ENCODE measurements around the gene ANGEL2. TPM values are rescaled to one million over a fixed set of nuclear protein-coding genes. Genes with fewer than 3 reads are reported as not detected.

ANGEL2 gene
- total RNA-seq, 8 experiments from 2014 or later = 37.3 to 72.6 (median 42.2) TPM

DNA sequence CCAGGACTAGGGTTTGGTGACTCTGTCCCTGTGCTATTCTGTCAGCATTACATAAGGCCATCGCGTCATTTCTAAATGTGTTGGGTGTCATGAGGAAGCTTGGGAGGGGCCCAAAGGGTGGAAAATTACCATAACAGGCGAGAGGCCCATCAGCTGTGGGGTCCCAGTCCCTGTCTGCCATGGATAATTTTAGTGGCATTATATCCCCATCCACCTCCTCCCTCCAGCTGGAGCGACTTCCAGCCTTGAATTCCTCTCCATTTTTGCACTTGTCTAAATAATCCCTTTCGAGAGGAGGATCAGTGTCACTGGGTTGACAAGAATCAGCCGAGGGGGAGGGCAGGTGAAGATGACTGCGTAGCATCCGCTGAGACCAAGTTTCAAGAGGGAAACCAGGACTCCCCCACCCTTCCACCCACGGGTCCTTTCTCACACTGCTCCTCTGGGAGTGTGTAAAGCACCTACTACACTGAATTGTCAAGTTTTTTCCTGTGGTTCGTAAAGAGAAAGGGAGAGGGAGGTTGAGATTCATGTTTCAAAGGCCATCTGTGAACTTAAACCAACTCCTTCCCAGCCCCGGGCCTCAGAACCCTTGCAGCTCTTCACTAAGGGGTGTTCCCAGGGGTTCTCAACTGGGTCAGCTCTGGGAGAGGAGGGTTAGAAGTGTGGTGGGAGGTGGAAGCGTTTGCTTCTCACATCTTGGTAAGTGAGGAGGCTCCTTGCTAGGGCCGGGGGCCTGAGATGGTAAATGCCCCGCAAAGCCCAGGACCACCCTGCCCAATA is 36.1 kb downstream of the ANGEL2 start:
- Histone ChIP-seq H3K27ac (no peak overlapping the region), H3K4me3 (no peak overlapping the region), H3K4me1 (replicated peaks in 1 of 2) (peaks cover 7 to 10% of the 10 kb centered on the region in 2 donors)
- 0 to 96% (median 85%) methylated on average over 1 to 13 of the region's 14 CpGs; no CpG with 5 or more reads in 1 of the 10 experiments for WGBS, 10 experiments
- in situ Hi-C loops (cut with MboI; ENCODE audit: low pct_unique_long_range_greater_than_20kb in 2 of 9, low sequenced_read_pairs in 9 of 9, unreplicated experiment in 9 of 9) = loop anchor here in 4 of 9 experiments (25.0 kb wide), 4 partner anchors 167 to 517 kb away; no protein-coding TSS in a partner anchor
- no peak for ATAC-seq (replicated peaks in 6 of 8)

DNA sequence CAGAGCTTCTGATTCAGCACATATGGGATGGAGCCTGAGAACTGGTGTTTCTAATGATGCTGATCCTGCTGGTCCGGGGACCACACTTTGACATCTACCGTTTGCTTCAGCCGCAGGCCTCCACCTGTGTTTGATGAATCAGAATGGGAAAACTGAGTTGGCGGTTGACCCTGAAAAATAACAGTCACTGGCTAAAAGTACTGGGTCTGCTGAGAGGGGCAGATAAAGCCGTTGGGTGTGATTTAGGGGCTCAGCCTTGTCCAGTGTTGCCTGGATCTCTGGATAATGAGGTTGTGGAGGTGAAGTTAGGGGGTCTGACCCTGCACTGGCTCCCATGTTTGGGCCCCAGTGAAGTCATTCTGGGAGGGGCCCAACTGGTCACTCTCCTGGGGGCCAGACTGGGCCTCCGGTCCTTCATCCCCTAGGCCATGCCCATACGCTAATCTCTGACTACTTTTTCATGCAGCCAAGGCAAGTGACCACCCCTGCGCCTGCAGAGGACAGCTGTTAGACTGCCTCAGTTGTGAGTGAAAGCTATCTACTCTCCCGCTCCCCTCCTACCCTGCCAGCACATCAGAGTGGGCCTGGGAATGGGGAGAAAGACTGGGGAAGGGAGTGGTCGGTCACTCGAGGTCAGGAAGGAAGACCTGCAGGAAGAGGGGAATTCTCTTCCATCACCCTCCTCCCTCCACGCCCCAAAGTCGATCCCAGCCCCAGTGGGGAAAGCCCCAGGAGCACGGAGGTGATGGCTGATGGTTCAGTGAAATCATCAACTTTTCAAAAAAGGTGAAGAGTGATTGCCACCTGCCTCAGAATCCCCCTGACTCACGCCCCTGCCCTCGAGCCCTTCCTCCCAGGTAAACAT is 37.7 kb downstream of the ANGEL2 start:
- no peak overlapping the region for H3K4me3 ChIP-seq
- H3K27ac ChIP-seq = no peak overlapping the region
- in situ Hi-C loops (cut with MboI; ENCODE audit: low pct_unique_long_range_greater_than_20kb in 2 of 9, low sequenced_read_pairs in 9 of 9, unreplicated experiment in 9 of 9) = loop anchor here in 4 of 9 experiments (25.0 kb wide), 4 partner anchors 166 to 516 kb away; no protein-coding TSS in a partner anchor
- WGBS, 10 experiments = 68 to 100% (median 80%) methylated on average over 1 to 13 of the region's 16 CpGs; no CpG with 5 or more reads in 1 of the 10 experiments
- H3K4me1 ChIP-seq (replicated peaks in 1 of 2) = peaks cover 7 to 10% of the 10 kb centered on the region in 2 donors
- ATAC-seq (replicated peaks in 6 of 8) = no peak

DNA sequence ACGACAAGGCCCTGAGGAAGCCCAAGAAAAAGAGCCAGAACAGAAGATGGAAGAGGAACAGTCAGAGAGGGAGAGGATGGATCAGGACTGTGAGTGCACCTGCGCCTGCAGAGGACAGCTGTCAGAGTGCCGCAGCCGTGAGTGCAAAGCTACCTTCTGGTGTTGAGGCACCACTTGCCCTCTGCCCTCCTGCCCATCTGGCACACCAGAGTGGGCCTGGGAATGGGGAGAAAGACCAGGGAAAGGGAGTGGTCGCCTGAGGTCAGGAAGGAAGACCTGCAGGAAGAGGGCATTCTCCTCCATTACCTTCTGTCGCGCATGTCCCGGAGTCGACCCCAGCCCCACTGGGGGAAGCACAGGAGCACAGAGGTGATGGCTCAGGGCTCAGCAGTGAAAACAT is 39.1 kb downstream of the ANGEL2 start:
- WGBS, 10 experiments = 85 to 100% (median 94%) methylated on average over 1 to 7 of the region's 9 CpGs; no CpG with 5 or more reads in 4 of the 10 experiments

DNA sequence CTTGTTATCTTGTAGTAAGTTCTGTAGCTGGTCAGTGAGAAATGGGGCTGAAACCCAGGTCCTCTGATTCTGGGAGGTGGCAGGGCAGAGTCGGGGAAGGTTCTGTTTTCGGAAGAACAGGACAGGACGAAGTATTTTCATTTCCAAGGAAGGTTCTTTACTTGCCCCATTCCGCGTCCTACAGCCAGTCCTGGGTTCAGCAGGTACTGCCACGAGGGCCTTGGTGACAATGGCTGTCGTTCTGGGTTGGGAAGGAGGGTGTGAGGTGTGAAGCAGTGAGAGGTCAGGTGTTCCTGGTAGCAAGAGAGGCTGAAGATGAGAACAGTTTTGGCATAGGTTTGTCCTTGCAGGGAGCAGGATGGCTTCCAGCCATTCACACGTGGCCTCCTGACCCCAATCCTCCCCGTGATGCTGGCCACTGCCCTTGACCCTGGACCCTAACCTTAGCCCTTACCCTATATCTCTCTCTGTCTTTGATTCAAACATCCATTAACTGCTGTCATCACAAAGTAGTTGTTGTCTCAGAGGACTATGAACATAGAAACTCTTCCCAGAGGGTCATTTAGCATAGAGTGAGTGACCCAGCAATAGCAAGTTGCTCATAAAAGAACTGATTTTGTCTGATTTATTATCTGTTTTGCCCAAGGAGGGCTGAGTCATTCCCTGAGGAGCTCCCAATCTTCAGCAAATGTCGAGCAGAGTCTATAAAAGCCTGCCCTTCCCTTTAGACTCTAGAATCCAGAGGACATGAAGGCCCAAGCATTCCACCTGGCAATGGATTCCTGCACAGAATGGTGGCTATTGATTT is 40.4 kb downstream of the ANGEL2 start:
- WGBS, 10 experiments = 44 to 91% (median 80%) methylated on average over 1 to 10 of the region's 10 CpGs
- H3K4me1 ChIP-seq (replicated peaks in 1 of 2) = peaks cover 6 to 7% of the 10 kb centered on the region in 2 donors
- in situ Hi-C loops (cut with MboI; ENCODE audit: low pct_unique_long_range_greater_than_20kb in 2 of 9, low sequenced_read_pairs in 9 of 9, unreplicated experiment in 9 of 9) = loop anchor here in 4 of 9 experiments (25.0 kb wide), 4 partner anchors 163 to 513 kb away; no protein-coding TSS in a partner anchor
- peak in 7 of 8 experiments; percentile 32 to 93 (median 62) for ATAC-seq (replicated peaks in 6 of 8)
- no peak overlapping the region for H3K27ac ChIP-seq
- no peak overlapping the region for H3K4me3 ChIP-seq

More for the DNA sequence above, 39.1 kb downstream of the ANGEL2 start:
- ATAC-seq (replicated peaks in 6 of 8) = no peak
- in situ Hi-C loops (cut with MboI; ENCODE audit: low pct_unique_long_range_greater_than_20kb in 2 of 9, low sequenced_read_pairs in 9 of 9, unreplicated experiment in 9 of 9) = loop anchor here in 4 of 9 experiments (25.0 kb wide), 4 partner anchors 164 to 514 kb away; no protein-coding TSS in a partner anchor
- no peak overlapping the region for H3K27ac ChIP-seq
- no peak overlapping the region for H3K4me3 ChIP-seq
- peaks cover 7 to 8% of the 10 kb centered on the region in 2 donors for H3K4me1 ChIP-seq (replicated peaks in 1 of 2)

DNA sequence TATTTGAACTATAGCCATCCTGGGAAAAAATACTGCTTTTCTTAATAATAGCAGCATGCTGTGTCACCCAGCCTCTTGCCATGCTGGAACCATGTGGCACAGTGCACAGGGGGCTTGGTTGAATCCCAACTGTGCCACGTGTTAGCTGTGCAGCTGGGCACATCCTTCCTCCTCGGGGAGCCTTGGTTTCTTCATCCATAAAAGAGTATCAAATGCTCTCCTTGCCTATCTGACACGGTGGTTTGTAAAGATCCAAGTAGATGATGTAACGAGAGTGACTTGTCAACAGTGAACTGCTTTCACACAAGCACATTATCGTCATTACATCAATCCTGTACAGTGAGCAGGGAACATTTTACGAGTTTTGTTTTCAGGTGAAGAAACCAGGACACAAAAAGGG is 41.0 kb downstream of the ANGEL2 start:
- H3K4me1 ChIP-seq (replicated peaks in 1 of 2) = peaks cover 6 to 7% of the 10 kb centered on the region in 2 donors
- no peak overlapping the region for H3K27ac ChIP-seq
- H3K4me3 ChIP-seq = no peak overlapping the region
- in situ Hi-C loops (cut with MboI; ENCODE audit: low pct_unique_long_range_greater_than_20kb in 2 of 9, low sequenced_read_pairs in 9 of 9, unreplicated experiment in 9 of 9) = loop anchor here in 4 of 9 experiments (25.0 kb wide), 4 partner anchors 162 to 512 kb away; no protein-coding TSS in a partner anchor
- no peak for ATAC-seq (replicated peaks in 6 of 8)
- WGBS, 10 experiments = 46 to 94% (median 88%) methylated on average over 1 to 6 of the region's 6 CpGs; no CpG with 5 or more reads in 4 of the 10 experiments

DNA sequence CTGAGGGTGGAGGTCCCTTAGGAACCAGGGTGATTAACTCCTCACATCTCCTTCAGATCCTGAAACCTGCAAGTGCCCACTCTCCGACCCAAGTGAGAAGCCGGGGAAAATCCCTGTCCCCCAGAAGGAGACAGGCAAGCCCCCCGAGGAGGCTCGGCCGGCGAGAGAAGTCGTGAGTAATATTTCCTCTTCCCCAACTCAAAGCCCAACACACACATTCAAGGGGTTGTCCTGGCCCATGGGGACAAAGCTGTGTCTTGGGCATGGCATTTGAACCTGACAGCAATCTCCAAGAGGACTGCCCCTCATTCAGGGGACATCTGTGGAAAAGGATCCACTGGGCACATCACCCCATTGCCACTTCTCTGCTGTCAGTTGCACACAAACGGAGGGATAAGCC is 41.8 kb downstream of the ANGEL2 start:
- 14 to 100% (median 90%) methylated on average over 1 to 8 of the region's 8 CpGs; no CpG with 5 or more reads in 2 of the 10 experiments for WGBS, 10 experiments
- H3K27ac ChIP-seq = no peak overlapping the region
- no peak overlapping the region for H3K4me3 ChIP-seq
- H3K4me1 ChIP-seq (replicated peaks in 1 of 2) = peaks cover 6 to 7% of the 10 kb centered on the region in 2 donors
- in situ Hi-C loops (cut with MboI; ENCODE audit: low pct_unique_long_range_greater_than_20kb in 2 of 9, low sequenced_read_pairs in 9 of 9, unreplicated experiment in 9 of 9) = no loop called here
- ATAC-seq (replicated peaks in 6 of 8) = no peak

DNA sequence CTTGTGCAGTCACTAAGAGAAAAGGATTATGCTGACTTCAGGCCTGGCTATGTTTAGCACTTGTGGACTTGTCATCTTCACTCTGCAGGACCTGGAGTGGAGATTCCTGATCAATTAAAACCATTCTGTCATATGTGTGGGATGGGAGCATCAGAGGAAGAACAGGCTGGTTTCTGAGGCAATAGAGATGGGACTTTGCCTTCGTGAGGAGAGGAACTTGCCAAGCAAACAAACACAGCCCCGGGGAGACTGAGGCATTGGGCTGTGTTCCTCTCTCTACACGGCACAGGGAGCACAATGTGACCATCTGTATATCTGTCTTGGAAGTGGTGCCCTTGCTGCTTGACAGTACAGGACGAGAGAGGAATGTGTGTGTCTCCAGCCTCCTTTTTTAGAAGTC is 42.2 kb downstream of the ANGEL2 start:
- no peak for ATAC-seq (replicated peaks in 6 of 8)
- in situ Hi-C loops (cut with MboI; ENCODE audit: low pct_unique_long_range_greater_than_20kb in 2 of 9, low sequenced_read_pairs in 9 of 9, unreplicated experiment in 9 of 9) = no loop called here
- Histone ChIP-seq H3K4me1 (replicated peaks in 1 of 2) (peaks cover 7% of the 10 kb centered on the region in 2 donors), H3K4me3 (no peak overlapping the region), H3K27ac (no peak overlapping the region)
- WGBS, 10 experiments = 0 to 100% (median 84%) methylated on average over 1 to 4 of the region's 4 CpGs; no CpG with 5 or more reads in 4 of the 10 experiments

DNA sequence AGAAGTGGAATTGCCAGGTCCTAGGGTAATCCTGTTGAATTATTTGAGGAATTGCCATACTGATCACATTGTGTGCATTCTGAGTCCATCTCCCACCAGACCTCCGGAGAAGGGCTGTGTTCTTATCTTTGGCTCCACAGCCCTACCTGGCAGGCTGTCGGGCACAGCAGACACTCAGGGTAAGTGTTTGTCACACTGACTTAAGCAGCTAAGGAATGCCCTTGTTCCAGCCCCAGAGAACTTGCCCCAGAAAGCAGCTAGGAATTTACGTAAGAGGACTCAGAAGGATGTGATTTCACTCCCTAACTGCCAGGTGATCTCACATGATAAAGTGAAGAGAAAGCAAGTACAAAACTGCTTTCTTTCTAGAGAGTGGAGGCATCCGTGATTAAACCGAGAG is 44.4 kb downstream of the ANGEL2 start:
- whole genome bisulfite sequencing, 10 experiments = 40 to 100% (median 97%) methylated on average over 1 to 5 of the region's 5 CpGs; no CpG with 5 or more reads in 4 of the 10 experiments
- Histone ChIP-seq H3K4me3 (no peak overlapping the region), H3K27ac (no peak overlapping the region), H3K4me1 (replicated peaks in 1 of 2) (peaks cover 8 to 12% of the 10 kb centered on the region in 2 donors)
- ATAC-seq (replicated peaks in 6 of 8) = no peak
- in situ Hi-C loops (cut with MboI; ENCODE audit: low pct_unique_long_range_greater_than_20kb in 2 of 9, low sequenced_read_pairs in 9 of 9, unreplicated experiment in 9 of 9) = no loop called here

DNA sequence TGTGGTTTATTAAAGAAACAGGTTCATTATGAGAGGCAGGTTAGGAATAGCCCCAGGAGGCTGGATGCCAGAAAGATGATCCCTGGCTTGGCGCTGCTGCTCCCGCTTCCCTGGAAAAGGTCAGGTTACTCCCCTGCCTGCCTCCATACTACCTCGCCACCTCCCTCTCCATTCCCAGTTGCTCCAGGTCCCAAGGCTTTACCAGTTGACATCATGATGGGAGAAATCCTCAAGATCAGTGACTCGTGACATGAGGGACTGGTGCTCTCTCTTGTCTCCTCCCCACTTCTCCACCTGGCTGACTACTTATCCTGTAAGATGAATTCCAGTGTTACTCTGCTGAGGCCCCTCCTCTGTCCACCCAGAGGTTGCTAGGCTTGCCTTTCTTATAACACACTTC is 45.6 kb downstream of the ANGEL2 start:
- H3K27ac ChIP-seq = no peak overlapping the region
- in situ Hi-C loops (cut with MboI; ENCODE audit: low pct_unique_long_range_greater_than_20kb in 2 of 9, low sequenced_read_pairs in 9 of 9, unreplicated experiment in 9 of 9) = no loop called here
- H3K4me1 ChIP-seq (replicated peaks in 1 of 2) = peaks cover 5 to 8% of the 10 kb centered on the region in 2 donors
- WGBS, 10 experiments = 80 to 100% (median 98%) methylated on average over 1 to 4 of the region's 4 CpGs; no CpG with 5 or more reads in 2 of the 10 experiments
- no peak overlapping the region for H3K4me3 ChIP-seq
- no peak for ATAC-seq (replicated peaks in 6 of 8)

DNA sequence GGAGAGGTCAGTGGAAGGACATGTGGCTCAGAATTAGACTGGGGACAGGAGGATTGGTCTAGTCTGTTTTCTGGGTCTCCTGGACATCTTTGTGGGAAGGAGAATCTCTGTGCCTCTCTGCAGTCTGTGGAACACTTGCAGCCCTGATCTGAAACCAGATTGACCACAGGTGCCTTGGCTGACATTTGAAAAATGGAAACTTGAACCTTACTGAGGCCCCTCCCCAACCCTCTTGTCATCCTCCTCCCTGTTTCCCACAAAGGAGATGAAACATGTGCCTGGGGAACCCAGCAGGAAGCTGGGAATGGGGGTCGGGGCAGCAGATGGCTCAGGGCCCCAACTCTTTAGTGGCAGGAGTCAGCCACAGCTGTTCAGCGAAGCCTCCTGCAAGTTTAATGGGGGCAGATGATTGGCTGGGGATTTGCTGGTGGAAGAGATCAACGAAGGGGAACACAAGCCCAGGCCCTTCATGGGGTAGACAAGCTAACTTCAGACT is 47.3 kb downstream of the ANGEL2 start:
- WGBS, 10 experiments = 20 to 48% (median 33%) methylated on average over 1 to 3 of the region's 3 CpGs; no CpG with 5 or more reads in 5 of the 10 experiments
- no peak overlapping the region for H3K27ac ChIP-seq
- in situ Hi-C loops (cut with MboI; ENCODE audit: low pct_unique_long_range_greater_than_20kb in 2 of 9, low sequenced_read_pairs in 9 of 9, unreplicated experiment in 9 of 9) = no loop called here

DNA sequence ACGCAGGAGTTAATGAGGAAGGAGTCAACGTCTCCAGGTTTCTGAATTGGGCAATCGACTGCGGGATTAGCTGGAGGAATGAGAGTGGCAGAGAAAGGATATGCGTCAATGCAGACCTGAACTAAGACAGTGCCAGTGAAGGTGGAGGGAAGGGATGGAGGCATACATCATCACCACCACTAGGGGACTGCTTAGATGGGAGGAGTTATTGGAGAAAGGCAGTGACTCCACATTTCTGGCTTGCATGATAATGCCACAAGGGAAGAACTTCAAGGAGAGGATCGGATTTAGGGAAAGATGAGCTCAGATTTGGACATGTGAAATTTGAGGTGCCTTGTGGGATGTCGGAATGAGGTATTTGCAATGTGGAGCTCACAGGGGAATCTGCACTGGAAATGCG is 47.9 kb downstream of the ANGEL2 start:
- WGBS, 10 experiments = 20 to 96% (median 74%) methylated on average over 1 to 8 of the region's 8 CpGs
- Histone ChIP-seq H3K4me3 (no peak overlapping the region), H3K27ac (no peak overlapping the region), H3K4me1 (replicated peaks in 1 of 2) (peaks cover 5 to 8% of the 10 kb centered on the region in 2 donors)
- in situ Hi-C loops (cut with MboI; ENCODE audit: low pct_unique_long_range_greater_than_20kb in 2 of 9, low sequenced_read_pairs in 9 of 9, unreplicated experiment in 9 of 9) = no loop called here
- ATAC-seq (replicated peaks in 6 of 8) = peak in 3 of 8 experiments; percentile 94 to 99 (median 96)

More for the DNA sequence above, 47.3 kb downstream of the ANGEL2 start:
- Histone ChIP-seq H3K4me3 (no peak overlapping the region), H3K4me1 (replicated peaks in 1 of 2) (peaks cover 5 to 8% of the 10 kb centered on the region in 2 donors)
- ATAC-seq (replicated peaks in 6 of 8) = peak in 2 of 8 experiments; percentile 42 to 48

DNA sequence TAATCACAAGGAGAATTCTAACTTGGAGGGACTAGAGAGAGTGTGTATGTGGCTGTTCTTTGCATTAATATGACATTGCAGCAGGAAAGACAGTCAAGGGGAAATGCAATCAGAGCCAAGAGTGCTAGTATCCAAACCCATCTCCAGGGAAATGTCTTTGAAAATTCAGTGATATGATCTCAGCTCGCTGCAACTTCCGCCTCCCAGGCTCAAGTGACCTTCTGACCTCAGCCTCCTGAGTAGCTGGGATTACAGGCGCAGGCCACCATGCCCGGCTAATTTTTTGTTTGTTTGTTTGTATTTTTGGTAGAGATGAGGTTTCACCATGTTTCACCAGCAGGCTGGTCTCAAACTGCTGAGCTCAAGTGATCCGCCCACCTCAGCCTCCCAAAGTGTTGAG is 49.1 kb downstream of the ANGEL2 start:
- H3K4me1 ChIP-seq (replicated peaks in 1 of 2) = peaks cover 5 to 8% of the 10 kb centered on the region in 2 donors
- in situ Hi-C loops (cut with MboI; ENCODE audit: low pct_unique_long_range_greater_than_20kb in 2 of 9, low sequenced_read_pairs in 9 of 9, unreplicated experiment in 9 of 9) = no loop called here
- ATAC-seq (replicated peaks in 6 of 8) = no peak
- H3K4me3 ChIP-seq = no peak overlapping the region
- H3K27ac ChIP-seq = no peak overlapping the region
- 40 to 100% (median 98%) methylated on average over 1 to 5 of the region's 5 CpGs; no CpG with 5 or more reads in 3 of the 10 experiments for WGBS, 10 experiments
